ENCODE data around the gene PCDHAC2.

PCDHAC2 gene

GRCh38 chr5:141001844-141002604 lies 35.7 kb downstream of the PCDHAC2 start:
- H3K36me3 ChIP-seq (replicated peaks; ENCODE audit: low read depth, low read length), result no peaks in the 10 kb centered on the region
- TF ChIP-seq EZH2phosphoT487 (IDR thresholded peaks at IDR 0.05; ENCODE audit: low read depth) (no peak), CTCF (IDR thresholded peaks at IDR 0.05; ENCODE audit: low read depth, low read length) (no peak)
- H3K9me3 ChIP-seq (ENCODE audit: insufficient read depth, low read length), result no peaks in the 10 kb centered on the region
- no peaks in the 10 kb centered on the region for H3K79me2 ChIP-seq (ENCODE audit: low read length)
- H3K4me2 ChIP-seq (ENCODE audit: low read length), result no peak overlapping the region
- H3K27me3 ChIP-seq (ENCODE audit: low read depth, low read length), result no peaks in the 10 kb centered on the region
- H4K20me1 ChIP-seq (ENCODE audit: insufficient read depth, low read length), result no peaks in the 10 kb centered on the region
- H2AFZ ChIP-seq (ENCODE audit: low read depth, low read length), result no peak overlapping the region
- H3K27ac ChIP-seq (ENCODE audit: low read length), result no peak overlapping the region
- H3K4me3 ChIP-seq (ENCODE audit: low read length), result no peak overlapping the region
- no peak overlapping the region for H3K9ac ChIP-seq (ENCODE audit: low read length)
- no peaks in the 10 kb centered on the region for H3K4me1 ChIP-seq (ENCODE audit: low read length)

- H3K36me3 ChIP-seq (replicated peaks; ENCODE audit: low read depth, low read length), result no peaks in the 10 kb centered on the region
- no peaks in the 10 kb centered on the region for H3K4me1 ChIP-seq (ENCODE audit: low read length)
- no peaks in the 10 kb centered on the region for H4K20me1 ChIP-seq (ENCODE audit: insufficient read depth, low read length)
- no peaks in the 10 kb centered on the region for H3K27me3 ChIP-seq (ENCODE audit: low read depth, low read length)
- no peak overlapping the region for H2AFZ ChIP-seq (ENCODE audit: low read depth, low read length)
- H3K9ac ChIP-seq (ENCODE audit: low read length), result no peak overlapping the region
- H3K4me3 ChIP-seq (ENCODE audit: low read length), result no peak overlapping the region
- no peak overlapping the region for H3K4me2 ChIP-seq (ENCODE audit: low read length)
- no peak for TF ChIP-seq EZH2phosphoT487 (IDR thresholded peaks at IDR 0.05; ENCODE audit: low read depth)
- no peak for TF ChIP-seq CTCF (IDR thresholded peaks at IDR 0.05; ENCODE audit: low read depth, low read length)
- H3K9me3 ChIP-seq (ENCODE audit: insufficient read depth, low read length), result no peaks in the 10 kb centered on the region
- no peak overlapping the region for H3K27ac ChIP-seq (ENCODE audit: low read length)
- H3K79me2 ChIP-seq (ENCODE audit: low read length), result no peaks in the 10 kb centered on the region
These were observed 36.3 kb downstream of the PCDHAC2 start for GRCh38 chr5:141002605-141002965.

DNA sequence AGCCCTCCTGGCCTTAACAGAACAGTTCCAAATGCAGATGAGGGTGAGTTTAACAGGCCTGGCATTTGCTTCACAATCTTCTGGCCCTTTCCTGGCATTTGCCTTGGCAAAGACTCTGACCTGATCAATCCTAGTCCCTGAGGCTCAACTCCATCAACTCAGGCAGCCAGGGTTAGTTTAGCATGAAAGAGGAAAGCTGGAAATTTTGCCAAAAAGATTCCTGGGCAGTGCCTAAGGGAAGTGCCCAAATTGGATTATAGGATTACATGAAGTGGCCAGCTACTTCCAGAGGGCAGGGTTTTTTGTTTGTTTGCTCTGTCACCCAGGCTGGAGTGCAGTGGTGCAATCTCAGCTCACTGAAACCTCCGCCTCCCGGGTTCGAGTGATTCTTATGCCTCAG lies 36.8 kb downstream of the PCDHAC2 start:
- H3K79me2 ChIP-seq (ENCODE audit: low read length), result no peaks in the 10 kb centered on the region
- no peak overlapping the region for H3K4me2 ChIP-seq (ENCODE audit: low read length)
- no peaks in the 10 kb centered on the region for H3K4me1 ChIP-seq (ENCODE audit: low read length)
- H3K27me3 ChIP-seq (ENCODE audit: low read depth, low read length), result no peaks in the 10 kb centered on the region
- no peaks in the 10 kb centered on the region for H3K36me3 ChIP-seq (replicated peaks; ENCODE audit: low read depth, low read length)
- H2AFZ ChIP-seq (ENCODE audit: low read depth, low read length), result no peak overlapping the region
- H3K9ac ChIP-seq (ENCODE audit: low read length), result no peak overlapping the region
- H3K27ac ChIP-seq (ENCODE audit: low read length), result no peak overlapping the region
- no peaks in the 10 kb centered on the region for H4K20me1 ChIP-seq (ENCODE audit: insufficient read depth, low read length)
- TF ChIP-seq EZH2phosphoT487 (IDR thresholded peaks at IDR 0.05; ENCODE audit: low read depth) (no peak), CTCF (IDR thresholded peaks at IDR 0.05; ENCODE audit: low read depth, low read length) (no peak)
- no peak overlapping the region for H3K4me3 ChIP-seq (ENCODE audit: low read length)
- no peaks in the 10 kb centered on the region for H3K9me3 ChIP-seq (ENCODE audit: insufficient read depth, low read length)

DNA sequence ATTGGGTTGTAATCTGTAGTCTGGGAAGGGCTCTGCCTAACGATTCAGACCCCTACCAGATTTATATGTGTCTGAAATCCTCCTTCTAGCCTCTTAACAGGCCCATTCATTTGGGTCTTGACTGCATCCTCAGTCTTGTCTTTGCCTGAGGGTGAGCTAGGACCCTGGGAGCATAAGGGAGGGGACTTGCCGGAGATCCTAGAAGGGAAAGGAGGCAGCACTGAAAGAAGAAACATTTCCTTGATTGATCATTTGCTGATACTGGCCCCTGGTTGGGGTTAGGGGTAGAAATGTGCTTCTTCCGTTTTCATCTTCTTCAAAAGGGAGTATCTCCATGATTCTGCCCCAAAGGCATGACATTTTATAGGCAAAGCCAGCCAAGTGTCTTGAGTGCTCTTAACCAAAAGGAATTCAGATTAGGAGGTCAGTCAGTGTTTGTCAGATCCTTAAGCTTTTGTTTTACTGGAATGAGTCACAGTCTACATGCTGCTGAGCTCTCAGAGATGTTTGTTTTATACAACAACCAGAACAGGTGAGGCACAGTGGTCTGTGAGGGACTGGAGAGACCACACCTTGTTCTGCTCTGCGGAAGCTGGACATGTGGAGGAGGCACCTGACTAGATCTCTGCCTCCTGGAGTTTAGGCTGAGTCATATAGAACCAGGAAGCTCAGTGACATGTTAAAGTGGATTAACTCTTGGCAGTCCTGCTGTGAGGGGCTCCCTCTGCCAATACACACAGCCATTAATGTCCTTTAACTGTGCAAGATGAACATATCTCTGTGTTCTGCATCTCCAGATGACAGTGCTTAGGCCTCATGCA lies 37.7 kb downstream of the PCDHAC2 start:
- Histone ChIP-seq H3K27ac (ENCODE audit: low read length) (no peak overlapping the region), H3K4me3 (ENCODE audit: low read length) (no peak overlapping the region), H3K79me2 (ENCODE audit: low read length) (no peaks in the 10 kb centered on the region), H3K4me2 (ENCODE audit: low read length) (no peak overlapping the region), H3K9ac (ENCODE audit: low read length) (no peak overlapping the region), H3K9me3 (ENCODE audit: insufficient read depth, low read length) (no peaks in the 10 kb centered on the region), H4K20me1 (ENCODE audit: insufficient read depth, low read length) (no peaks in the 10 kb centered on the region), H3K4me1 (ENCODE audit: low read length) (no peaks in the 10 kb centered on the region), H2AFZ (ENCODE audit: low read depth, low read length) (no peak overlapping the region), H3K27me3 (ENCODE audit: low read depth, low read length) (no peaks in the 10 kb centered on the region), H3K36me3 (replicated peaks; ENCODE audit: low read depth, low read length) (no peaks in the 10 kb centered on the region)
- no peak for TF ChIP-seq CTCF (IDR thresholded peaks at IDR 0.05; ENCODE audit: low read depth, low read length)
- TF ChIP-seq EZH2phosphoT487 (IDR thresholded peaks at IDR 0.05; ENCODE audit: low read depth), result no peak

Data from OCI-LY3 (cell line).